Astrocyte (in vitro differentiated cells and primary cell): ENCODE results near the gene MPP2.

ENCODE experiments used
- EZH2 ChIP-seq: IDR thresholded peaks from 2 replicates; pipeline ENCODE4 v1.6.1; 2012; ENCODE audit warnings: mild to moderate bottlenecking, low read length, inconsistent platforms; ENCODE audit not compliant: insufficient read depth
- TF ChIP-seq, protein P1 (sequence below): IDR thresholded peaks from 2 replicates; pipeline ENCODE4 v1.5.1; 2011; ENCODE audit warnings: low read depth, mild to moderate bottlenecking, inconsistent platforms, low read length, moderate library complexity; ENCODE audit not compliant: insufficient read depth

DNA sequence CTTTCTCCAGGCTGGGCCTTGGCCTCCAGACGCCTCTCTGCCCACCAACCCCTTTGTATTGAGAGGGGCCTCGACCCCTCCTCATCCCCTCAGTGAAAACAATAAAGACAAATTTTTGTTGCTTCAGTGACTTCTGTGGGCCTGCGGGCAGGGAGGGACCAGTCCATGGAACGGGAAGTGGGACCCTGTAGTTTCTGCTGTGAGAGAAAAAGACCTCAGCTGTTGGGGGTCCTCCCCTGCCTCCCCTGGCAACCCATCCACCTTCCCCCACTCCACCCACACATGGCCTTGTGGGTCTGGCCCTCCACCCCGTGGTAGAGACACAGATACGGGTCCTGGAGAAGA is 31.5 kb upstream of the MPP2 start:
- no peak for TF ChIP-seq EZH2
- TF ChIP-seq, protein P1, sequence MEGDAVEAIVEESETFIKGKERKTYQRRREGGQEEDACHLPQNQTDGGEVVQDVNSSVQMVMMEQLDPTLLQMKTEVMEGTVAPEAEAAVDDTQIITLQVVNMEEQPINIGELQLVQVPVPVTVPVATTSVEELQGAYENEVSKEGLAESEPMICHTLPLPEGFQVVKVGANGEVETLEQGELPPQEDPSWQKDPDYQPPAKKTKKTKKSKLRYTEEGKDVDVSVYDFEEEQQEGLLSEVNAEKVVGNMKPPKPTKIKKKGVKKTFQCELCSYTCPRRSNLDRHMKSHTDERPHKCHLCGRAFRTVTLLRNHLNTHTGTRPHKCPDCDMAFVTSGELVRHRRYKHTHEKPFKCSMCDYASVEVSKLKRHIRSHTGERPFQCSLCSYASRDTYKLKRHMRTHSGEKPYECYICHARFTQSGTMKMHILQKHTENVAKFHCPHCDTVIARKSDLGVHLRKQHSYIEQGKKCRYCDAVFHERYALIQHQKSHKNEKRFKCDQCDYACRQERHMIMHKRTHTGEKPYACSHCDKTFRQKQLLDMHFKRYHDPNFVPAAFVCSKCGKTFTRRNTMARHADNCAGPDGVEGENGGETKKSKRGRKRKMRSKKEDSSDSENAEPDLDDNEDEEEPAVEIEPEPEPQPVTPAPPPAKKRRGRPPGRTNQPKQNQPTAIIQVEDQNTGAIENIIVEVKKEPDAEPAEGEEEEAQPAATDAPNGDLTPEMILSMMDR: no peak
